HepG2 (cell line): ENCODE results near the gene GBA2. TPM values are rescaled to one million over a fixed set of nuclear protein-coding genes. Genes with fewer than 3 reads are reported as not detected.
A peak's percentile ranks its signal among the peaks of the same experiment; 100 is the strongest.

Source experiments
- ASH2L ChIP-seq: fragments of 300-600, 200-600 bp; sonication (generic); IDR thresholded peaks from 2 replicates; pipeline ENCODE4 v1.7.0; 2017; ENCODE audit warnings: low read depth, mild to moderate bottlenecking, moderate library complexity, mixed read lengths, low read length; ENCODE audit not compliant: insufficient read length
- BORCS8-MEF2B ChIP-seq: sonication (generic); formaldehyde crosslinking; IDR thresholded peaks from 2 replicates; pipeline ENCODE4 v1.8.0; 2022; ENCODE audit warnings: mild to moderate bottlenecking, missing genetic modification reagents
- MXD4 ChIP-seq: IDR thresholded peaks from 2 replicates; pipeline ENCODE4 v1.6.1; 2016; ENCODE audit warnings: mild to moderate bottlenecking, missing biosample characterization, missing genetic modification reagents
- NAIF1 ChIP-seq: sonication (generic); formaldehyde crosslinking; IDR thresholded peaks from 2 replicates; pipeline ENCODE4 v1.5.0; 2020; ENCODE audit warnings: mild to moderate bottlenecking, missing genetic modification reagents, borderline replicate concordance
- SAFB2 ChIP-seq: sonication (generic); formaldehyde crosslinking; IDR thresholded peaks from 2 replicates; pipeline ENCODE4 v1.5.1; 2020; ENCODE audit warnings: missing genetic modification reagents, low read depth, mild to moderate bottlenecking, borderline replicate concordance
- SRSF4 ChIP-seq: fragments of 200-400 bp; formaldehyde crosslinking; IDR thresholded peaks from one replicate; pipeline ENCODE4 v1.6.1; 2018; ENCODE audit warnings: mild to moderate bottlenecking, low read depth, low read length, moderate library complexity; ENCODE audit not compliant: poor library complexity, severe bottlenecking
- ZFP36L2 ChIP-seq: sonication (generic); formaldehyde crosslinking; IDR thresholded peaks from 2 replicates; pipeline ENCODE4 v1.4.0; 2020; ENCODE audit warnings: missing genetic modification reagents
- ZNF329 ChIP-seq: sonication (generic); formaldehyde crosslinking; IDR thresholded peaks from 2 replicates; pipeline ENCODE4 v1.9.0; 2021; ENCODE audit warnings: low read depth, mild to moderate bottlenecking, missing genetic modification reagents
- ZNF335 ChIP-seq: sonication (generic); formaldehyde crosslinking; IDR thresholded peaks from 2 replicates; pipeline ENCODE4 v1.4.0; 2020; ENCODE audit warnings: missing genetic modification reagents
- ZNF382 ChIP-seq: sonication (generic); formaldehyde crosslinking; IDR thresholded peaks from 2 replicates; pipeline ENCODE4 v1.5.0; 2020; ENCODE audit warnings: missing genetic modification reagents, mild to moderate bottlenecking, borderline replicate concordance
- ZNF430 ChIP-seq: sonication (generic); formaldehyde crosslinking; IDR thresholded peaks from 2 replicates; pipeline ENCODE4 v1.9.0; 2021; ENCODE audit warnings: mild to moderate bottlenecking, missing genetic modification reagents
- ZNF574 ChIP-seq: sonication (generic); formaldehyde crosslinking; IDR thresholded peaks from 2 replicates; pipeline ENCODE4 v1.4.0; 2020; ENCODE audit warnings: missing genetic modification reagents
- ZNF616 ChIP-seq: sonication (generic); formaldehyde crosslinking; IDR thresholded peaks from 2 replicates; pipeline ENCODE4 v1.5.0; 2020; ENCODE audit warnings: low read depth, mild to moderate bottlenecking, missing genetic modification reagents
- ZNF839 ChIP-seq: sonication (generic); formaldehyde crosslinking; IDR thresholded peaks from 2 replicates; pipeline ENCODE4 v1.4.0; 2020; ENCODE audit warnings: missing genetic modification reagents, mild to moderate bottlenecking, borderline replicate concordance
- ZXDC ChIP-seq: sonication (generic); formaldehyde crosslinking; IDR thresholded peaks from 2 replicates; pipeline ENCODE4 v1.5.0; 2020; ENCODE audit warnings: mild to moderate bottlenecking, missing genetic modification reagents
- polyA plus RNA-seq, 8 experiments: library from polyadenylated mRNA; depleted of rRNA in 3 of 8; stranded (reverse) in 7 of 8; unstranded in 1 of 8; fragments of >200 nt; fragmentation: Illumina TruSeq in 4 of 8; extraction: Trizol in 4 of 8; gene quantifications; 2 replicates each; pipeline versions ENCODE4 v1.2.1 to v1.2.3, GENCODE V29; 2011 to 2016; ENCODE audit warnings: low read depth in 4 of 8, missing spikeins in 1 of 8, mixed read lengths in 1 of 8; ENCODE audit not compliant: insufficient read depth in 1 of 8
- total RNA-seq, 5 experiments: library from RNA; depleted of rRNA; stranded (reverse); fragments of >200 nt; fragmentation: Illumina TruSeq; extraction: Trizol; gene quantifications; 2 replicates each; pipeline ENCODE4 v1.2.3, GENCODE V29; 2016; ENCODE audit warnings: low read depth in 1 of 5
- TF ChIP-seq, protein P1 (sequence below): sonication (generic); formaldehyde crosslinking; IDR thresholded peaks from 2 replicates; pipeline ENCODE4 v1.4.0; 2020; ENCODE audit warnings: low read depth, mild to moderate bottlenecking, missing genetic modification reagents
- TF ChIP-seq, protein P2 (sequence below): sonication (generic); formaldehyde crosslinking; IDR thresholded peaks from 2 replicates; pipeline ENCODE4 v1.9.0; 2021; ENCODE audit warnings: missing genetic modification reagents, borderline replicate concordance

The GBA2 gene
- total and polyA plus RNA-seq, 2 of the 13 experiments (the other 11 are each of a cell fraction or from before 2014, with no cell fraction given), result 37.5 to 86.1 TPM

DNA sequence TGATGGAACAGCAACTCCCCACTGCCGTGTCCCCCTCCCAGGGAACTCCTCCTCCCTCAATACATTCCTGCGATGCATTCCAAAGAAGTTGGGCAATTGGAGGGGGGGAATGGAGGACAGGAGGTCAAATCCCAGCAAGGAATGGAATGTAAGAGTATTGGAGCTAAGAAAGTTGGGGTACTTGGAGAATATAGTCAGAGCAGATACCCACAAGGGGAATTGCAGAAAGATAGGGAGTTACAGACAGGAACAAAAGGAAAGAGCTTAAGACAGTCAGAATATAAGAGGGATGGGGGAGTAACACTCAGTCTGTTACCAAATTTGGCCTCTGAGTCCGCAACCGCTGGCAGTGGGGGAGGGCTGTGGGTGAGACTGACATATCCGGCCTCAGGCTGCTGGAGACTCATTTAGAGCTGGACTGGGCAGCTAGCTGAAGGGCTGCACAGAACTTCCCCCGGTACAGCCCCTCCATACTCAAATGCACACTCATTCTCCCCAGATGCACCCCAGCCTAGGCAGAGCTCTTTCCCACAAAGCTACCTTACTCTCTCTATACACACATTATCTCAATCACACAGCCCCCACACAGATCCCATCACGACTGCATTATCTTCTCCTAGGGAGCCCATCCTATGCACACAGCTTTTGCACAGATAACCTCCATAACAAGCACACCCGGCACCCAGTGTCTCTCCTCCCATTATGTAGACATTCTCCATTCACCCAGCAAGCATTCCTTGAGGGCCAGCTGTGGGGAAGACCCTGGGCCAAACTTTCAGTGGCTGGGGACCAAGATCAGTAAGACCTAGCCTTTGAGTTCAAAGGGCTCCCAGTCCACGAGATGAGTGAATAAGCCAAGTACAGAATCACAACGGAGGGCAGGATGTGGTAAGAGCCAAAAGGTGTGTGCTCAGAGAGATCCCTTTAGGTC is 20.7 kb downstream of the GBA2 start (continued):
- TF ChIP-seq NAIF1, result no peak
- no peak for TF ChIP-seq ZNF430 (CRISPR knock-in tag)
- peak; percentile 21 for TF ChIP-seq ASH2L
- TF ChIP-seq ZXDC (CRISPR knock-in tag), result no peak
- no peak for TF ChIP-seq SAFB2 (CRISPR knock-in tag)
- no peak for TF ChIP-seq SRSF4
- peak; percentile 16; the same call in 1 of the 2 replicates for TF ChIP-seq ZNF574 (CRISPR knock-in tag)
- TF ChIP-seq, protein P1, sequence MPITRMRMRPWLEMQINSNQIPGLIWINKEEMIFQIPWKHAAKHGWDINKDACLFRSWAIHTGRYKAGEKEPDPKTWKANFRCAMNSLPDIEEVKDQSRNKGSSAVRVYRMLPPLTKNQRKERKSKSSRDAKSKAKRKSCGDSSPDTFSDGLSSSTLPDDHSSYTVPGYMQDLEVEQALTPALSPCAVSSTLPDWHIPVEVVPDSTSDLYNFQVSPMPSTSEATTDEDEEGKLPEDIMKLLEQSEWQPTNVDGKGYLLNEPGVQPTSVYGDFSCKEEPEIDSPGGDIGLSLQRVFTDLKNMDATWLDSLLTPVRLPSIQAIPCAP (CRISPR knock-in tag), result no peak
- TF ChIP-seq BORCS8-MEF2B (CRISPR knock-in tag), result no peak
- TF ChIP-seq ZNF616 (CRISPR knock-in tag), result 0 out of 2 replicates have a peak, but pooled peaks have one; percentile 42
- TF ChIP-seq ZNF839 (CRISPR knock-in tag), result no peak
- TF ChIP-seq, protein P2, sequence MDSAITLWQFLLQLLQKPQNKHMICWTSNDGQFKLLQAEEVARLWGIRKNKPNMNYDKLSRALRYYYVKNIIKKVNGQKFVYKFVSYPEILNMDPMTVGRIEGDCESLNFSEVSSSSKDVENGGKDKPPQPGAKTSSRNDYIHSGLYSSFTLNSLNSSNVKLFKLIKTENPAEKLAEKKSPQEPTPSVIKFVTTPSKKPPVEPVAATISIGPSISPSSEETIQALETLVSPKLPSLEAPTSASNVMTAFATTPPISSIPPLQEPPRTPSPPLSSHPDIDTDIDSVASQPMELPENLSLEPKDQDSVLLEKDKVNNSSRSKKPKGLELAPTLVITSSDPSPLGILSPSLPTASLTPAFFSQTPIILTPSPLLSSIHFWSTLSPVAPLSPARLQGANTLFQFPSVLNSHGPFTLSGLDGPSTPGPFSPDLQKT, result no peak
- TF ChIP-seq ZNF329 (CRISPR knock-in tag), result no peak
- no peak for TF ChIP-seq ZNF382 (CRISPR knock-in tag)
- no peak for TF ChIP-seq ZFP36L2 (CRISPR knock-in tag)
- TF ChIP-seq MXD4 (CRISPR knock-in tag), result no peak
- TF ChIP-seq ZNF335 (CRISPR knock-in tag), result no peak
